HG02763 (cell line): ENCODE results near the gene LRRTM1.

Experiments
- ATAC-seq: cut with Tn5 transposase; IDR thresholded peaks from one replicate; pipeline ENCODE4 v1.9.1; 2021; ENCODE audit warnings: mild to moderate bottlenecking, moderate library complexity; ENCODE audit not compliant: unreplicated experiment

The LRRTM1 gene, protein sequence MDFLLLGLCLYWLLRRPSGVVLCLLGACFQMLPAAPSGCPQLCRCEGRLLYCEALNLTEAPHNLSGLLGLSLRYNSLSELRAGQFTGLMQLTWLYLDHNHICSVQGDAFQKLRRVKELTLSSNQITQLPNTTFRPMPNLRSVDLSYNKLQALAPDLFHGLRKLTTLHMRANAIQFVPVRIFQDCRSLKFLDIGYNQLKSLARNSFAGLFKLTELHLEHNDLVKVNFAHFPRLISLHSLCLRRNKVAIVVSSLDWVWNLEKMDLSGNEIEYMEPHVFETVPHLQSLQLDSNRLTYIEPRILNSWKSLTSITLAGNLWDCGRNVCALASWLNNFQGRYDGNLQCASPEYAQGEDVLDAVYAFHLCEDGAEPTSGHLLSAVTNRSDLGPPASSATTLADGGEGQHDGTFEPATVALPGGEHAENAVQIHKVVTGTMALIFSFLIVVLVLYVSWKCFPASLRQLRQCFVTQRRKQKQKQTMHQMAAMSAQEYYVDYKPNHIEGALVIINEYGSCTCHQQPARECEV

DNA sequence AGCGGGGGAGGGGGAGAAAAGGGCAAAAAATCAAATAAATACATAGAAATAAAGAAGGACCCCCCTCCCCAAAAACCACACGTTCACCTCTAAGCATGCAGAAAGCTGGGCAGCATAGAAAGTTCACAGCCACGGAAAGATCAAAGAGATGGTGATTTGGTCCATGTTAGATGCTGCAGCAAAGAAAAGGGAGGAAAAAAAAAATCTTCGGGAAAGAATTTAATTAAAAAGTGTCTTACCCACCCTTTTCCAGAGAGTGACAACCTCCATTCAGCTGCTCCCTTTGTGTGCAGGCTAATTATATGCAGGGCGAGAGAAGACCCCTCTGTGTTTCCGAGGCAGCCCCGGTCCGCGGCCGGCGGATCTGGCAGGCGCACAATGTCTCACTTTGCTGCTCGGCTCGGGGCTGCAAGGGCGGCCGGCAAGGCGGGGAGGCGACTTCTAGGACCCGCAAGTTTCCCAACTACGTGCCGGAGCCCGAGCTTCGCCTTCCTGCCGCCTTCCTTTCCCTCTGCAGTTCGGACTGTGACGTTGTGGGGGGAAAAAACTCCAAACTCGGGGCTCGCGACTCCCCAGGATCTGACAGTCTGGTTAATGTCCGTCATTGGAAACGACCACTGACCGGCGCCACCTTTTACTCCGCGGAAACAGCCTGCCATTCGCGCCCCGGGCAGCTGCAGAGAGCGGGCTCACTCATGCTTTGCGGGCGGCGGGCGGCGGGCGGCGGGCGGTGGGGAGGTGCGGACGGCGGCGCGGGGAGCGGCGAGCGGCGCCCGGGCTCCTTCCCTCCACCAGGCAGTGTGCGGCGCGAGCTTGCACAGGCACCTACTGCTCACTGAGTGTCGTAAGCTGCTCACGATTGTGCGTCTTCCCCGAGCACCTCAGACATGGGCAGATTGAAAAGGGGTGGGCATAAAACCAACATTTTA is at the start of gene LRRTM1:
Gene LRRTM1 (minus strand): TSS at position 844 of the 929 bp plus-strand sequence. CDS start 933 bp downstream, outside the sequence.
- ATAC-seq = no peak

DNA sequence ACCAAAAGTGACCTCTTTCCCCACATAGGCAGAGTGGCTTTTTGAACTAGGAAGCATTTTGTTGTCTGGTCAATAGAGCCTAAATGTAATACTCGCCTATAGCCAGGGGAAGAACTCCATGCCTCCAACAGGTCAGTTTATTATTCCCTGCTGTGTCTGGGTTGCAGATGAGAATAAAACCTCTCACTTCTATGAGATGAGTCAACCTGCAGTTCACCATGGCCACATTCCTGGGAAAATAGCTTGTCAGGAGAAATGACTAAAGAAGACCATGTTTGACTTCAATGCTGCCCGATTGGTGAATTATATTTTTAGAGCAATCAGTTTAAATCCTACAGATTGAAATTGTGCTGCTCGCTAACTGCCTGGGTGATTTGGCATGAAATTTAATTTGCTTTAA is 46.7 kb upstream of the LRRTM1 start:
- ATAC-seq = no peak

DNA sequence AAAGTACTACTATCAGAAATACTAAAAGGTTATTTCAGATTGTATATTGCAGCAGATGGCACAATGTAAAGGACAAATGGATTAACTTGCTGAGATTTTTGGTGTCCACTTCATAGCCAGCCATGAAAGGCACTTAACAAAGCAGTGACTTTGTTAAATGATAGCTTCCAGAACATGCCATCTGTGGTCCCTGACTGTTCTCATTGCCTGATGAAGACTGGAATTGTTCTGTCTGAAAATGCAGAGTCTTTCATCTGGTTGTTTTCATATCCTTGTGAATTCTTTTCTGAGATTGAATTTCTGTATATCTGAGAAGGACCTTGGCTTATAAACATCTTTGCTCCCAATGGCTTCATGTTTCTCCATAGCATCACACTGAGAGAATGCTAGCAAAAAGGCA is 44.4 kb upstream of the LRRTM1 start:
- no peak for ATAC-seq

DNA sequence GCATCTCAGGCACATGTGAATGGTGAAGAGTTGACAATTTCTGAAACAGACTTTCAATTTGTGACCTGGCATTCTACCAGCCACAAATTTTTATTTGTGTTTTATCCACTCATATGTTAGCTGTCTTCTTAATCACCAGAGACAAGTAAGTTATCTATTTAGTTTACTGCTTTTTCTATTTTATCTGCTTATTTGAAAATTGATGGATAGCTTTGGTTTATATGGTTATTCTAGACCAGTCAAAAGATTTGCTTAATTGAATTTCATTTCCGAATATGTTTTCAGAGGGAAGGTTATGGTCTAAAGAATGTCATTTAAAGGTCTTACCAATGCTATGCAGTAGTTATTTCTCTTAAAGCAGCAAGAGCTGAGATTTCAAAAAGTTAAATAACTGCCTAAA is 43.5 kb upstream of the LRRTM1 start:
- no peak for ATAC-seq

DNA sequence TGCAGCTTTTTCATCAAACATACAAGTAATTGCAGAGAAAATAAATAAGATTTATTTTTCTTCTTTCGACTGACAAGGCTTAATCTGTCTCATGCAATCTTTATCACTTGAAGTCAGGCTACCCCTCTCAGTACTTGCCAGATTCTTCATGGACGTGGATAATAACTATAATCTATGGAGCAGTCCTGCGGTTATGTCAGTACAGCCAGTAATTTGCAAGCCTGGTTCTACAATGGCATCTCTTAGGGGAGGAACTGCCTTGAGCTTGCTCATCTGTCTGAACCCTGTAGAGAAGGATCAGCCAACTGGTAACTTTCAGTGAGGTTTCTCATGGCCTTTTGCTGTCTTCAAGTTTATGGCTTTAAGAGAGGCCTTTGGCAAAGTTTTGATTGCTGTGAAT is 35.5 kb upstream of the LRRTM1 start:
- no peak for ATAC-seq

DNA sequence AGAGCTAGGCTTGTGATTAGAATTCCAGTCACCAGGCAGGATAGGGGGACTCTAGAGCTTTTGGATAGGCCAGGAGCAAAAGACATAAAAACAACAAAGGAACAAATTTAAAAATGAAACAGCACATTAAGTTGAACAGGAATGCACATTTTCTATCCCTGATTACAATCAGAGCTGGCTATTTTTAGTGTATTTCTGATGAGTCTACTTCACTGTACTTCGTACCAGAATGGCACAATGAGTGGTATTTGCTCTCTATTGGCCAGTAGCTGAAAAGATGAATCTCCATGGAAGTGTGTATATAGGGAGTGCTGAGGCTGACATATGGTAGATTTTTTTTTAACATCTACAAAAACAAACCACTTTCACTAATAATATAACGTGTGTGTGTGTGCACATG is 34.2 kb upstream of the LRRTM1 start:
- ATAC-seq = no peak

DNA sequence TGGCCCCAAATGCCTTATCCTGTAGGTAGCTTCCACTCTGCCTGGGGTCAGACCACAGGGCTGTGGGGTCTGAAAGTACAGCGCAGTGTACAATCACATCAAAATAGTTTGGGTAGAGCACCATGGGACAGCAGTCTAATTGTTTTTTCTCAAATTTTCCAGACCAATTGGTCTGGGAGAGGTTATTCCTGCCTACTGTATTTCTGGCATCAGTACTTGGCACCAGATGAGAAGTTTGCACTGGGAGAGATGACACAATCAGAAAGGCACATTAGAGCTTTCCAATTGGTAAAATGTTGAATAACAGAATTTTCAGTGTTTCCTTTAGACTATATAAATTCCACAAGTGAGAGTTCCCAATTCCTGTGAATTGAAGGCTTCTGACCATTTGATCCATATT is 30.9 kb upstream of the LRRTM1 start:
- ATAC-seq = no peak

DNA sequence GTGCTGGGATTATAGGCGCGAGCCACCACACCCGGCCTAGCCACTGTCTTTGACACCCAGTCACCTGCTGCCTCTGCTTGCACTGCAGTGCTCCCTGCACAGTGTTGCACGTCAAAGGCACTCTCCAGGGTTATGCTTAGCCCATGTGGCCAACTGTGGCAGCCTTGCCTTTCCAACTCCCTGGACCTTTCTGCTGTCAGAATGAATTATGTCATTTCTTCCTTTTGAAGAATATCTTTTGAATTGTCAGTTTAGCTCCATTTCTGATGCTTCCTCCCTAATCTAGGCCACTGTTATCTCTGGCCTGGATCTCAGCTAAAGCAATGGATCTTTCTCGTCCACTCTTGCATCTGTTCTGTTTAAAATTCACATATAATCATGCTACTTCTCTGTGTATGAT is 29.3 kb upstream of the LRRTM1 start:
- ATAC-seq = no peak

DNA sequence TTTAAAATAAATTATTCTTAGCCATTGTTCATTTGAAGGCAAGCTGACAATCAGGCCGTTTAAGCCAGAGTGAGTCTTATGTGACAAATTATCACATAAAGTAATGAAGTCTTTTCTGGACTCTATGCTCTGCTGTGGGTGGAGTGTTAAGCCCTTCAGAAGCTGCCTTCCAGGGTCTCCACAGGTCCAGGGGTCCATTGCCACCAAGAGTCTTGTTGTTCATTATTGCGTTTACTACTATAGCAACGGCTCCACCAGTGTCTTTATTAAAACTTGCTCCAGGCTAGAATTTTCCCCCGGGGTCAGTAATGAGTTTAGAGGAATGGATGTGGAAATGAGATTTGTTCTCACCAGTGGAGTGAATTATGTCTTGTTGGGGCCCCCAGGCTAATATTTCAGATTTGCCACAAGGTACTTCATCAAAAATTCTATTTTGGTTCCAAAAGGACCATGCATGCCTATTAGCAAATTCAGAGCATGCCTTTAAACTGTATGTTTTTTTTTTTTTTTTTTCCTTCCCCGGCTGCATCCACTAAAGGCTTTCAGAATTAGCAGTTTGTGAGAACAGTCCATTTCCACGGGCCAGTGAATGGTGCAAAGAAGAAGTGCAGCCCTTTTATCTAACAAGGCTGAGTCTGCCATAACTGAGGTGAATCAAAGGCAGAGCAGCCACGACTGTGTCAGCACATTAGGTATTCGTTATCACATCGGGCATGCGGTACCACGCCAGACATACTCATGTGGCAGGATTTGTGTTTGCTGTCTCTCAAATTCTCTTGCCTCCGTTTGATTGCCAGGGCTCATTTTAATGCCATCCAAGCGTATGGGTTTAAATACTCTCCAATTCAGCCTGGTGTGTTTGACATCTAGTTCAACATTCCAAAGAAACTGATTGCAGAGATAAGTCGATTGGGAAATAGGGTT is 26.2 kb upstream of the LRRTM1 start:
- no peak for ATAC-seq

DNA sequence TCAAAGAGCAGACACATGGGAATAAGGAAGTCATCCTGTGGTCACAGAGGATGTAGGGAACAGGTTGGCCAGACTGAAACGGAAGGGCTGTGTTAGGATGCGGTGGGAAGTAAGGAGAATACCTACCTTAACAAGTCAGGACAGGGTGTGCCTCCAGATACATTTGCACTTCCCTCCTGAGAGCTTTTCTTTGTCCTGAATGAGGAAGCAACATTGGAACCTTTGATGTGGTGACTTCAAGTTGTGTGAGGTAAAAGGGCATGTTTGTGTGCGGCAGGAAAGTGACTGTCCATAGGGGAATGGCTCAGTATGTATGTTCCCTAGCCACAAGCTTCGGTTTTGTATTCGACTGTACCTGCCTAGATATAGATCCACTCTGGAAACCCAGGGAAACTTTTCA is 24.9 kb upstream of the LRRTM1 start:
- no peak for ATAC-seq

DNA sequence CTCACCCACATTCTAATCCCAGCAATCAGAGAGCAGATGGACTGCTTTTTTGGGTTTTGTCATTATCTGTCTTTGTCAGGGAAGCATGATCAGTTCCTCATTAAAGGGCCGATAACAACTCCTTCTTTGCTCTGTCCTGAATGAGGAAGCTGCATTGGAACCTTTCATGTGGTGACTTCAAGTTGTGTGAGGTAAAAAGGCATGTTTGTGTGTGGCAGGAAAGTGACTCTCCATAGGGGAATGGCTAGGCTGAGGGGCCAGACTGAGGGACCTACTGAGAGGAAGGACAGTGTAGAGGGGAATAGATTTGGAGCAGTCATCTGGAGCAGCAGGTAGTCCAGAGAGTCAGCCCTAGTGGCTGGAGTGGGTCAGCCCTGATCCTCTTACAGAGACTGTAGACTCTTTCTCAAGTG is 23.6 kb upstream of the LRRTM1 start:
- no peak for ATAC-seq

DNA sequence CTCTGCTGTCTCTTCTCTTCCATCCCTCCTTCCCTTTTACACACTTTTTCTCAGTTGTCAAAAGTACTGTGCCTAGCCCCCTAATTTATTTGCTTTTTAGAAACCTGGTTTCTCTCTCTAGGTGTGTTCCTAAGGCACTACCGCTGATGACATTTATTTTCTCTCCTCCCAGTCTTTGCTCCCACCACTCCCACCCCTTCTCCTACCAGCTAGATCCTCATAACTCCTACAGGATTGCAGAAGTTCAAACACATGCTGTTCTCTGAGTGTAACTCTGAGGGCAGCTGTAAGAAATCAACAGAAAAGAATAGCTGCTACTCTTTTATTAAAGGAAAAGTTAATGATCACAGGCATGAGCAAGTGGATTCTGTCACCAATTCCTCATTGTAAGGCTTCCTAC is 22.3 kb upstream of the LRRTM1 start:
- ATAC-seq = no peak

DNA sequence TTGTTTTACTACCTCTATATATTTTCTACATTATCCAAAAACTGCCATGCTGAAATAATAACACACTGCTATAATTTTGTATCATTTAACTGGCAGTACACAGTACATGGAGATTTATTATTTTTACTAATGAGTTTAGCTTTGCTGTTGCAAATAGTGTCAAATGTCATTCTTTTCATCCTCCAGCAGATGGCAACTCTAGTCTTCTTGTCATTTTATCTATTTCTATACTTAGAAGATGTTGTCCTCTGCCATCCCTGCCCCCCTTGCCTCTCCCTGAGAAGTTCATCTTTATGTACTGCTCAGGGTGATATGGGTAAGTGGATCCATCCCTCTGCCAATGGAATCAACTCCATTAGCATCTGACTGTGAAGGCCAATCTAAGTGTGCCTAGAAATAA is 21.7 kb upstream of the LRRTM1 start:
- no peak for ATAC-seq

DNA sequence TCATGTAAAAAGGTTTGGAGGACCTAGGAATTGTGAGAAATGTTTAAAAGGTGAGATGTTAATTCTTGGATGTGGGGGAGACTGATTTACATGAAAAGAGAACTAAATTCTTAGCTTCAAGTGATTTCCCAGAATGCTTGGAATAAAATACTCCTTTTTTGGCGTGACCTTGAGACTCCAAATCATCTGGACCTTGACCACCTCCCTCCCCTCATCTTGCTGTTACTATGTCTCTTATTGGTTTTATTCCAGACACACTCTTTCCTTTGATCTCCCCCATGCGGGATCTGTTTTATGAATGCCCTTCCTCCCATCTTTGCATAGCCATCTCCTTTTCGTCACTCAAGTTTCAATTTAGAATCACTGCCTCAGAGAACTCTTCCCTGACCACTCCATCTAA is 20.0 kb upstream of the LRRTM1 start:
- no peak for ATAC-seq

DNA sequence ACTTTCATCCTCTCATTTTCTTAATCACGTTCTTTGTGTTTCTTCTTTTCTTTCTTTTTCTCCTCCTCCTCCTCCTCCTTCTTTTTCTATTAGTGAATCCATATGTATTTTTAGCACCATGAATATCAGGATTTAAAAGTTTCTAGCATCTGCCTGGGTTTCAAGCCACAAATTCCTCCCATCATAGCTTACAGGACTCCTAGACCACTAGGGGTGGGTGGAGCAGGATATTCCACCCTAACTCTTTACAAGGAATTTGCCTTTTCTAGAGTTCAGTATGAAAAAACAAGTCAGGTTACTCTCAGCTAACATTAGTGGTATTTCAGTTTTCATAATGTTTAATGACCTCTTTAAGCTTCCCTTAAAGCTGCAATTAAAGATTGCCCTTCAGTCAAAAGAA is 19.1 kb upstream of the LRRTM1 start:
- no peak for ATAC-seq

DNA sequence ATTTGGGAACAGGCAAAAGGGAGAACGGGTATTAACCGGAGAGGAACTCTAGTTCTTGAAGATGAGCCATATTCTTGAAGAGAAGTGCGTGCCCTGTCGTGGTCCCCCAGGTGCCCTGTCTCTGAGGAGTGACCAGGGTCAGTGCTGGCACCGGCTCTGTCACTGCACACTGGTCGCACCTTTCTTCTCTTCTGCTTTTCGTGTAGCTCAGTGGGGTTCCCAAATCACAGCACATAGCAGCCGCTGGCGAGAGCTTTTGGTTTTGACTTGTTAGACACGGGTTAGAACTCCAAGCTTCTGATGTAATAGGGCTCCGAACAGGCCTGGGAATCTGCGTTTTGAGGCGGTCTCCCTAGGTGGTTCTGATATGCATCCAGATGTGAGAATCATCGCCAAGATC is 18.4 kb upstream of the LRRTM1 start:
- no peak for ATAC-seq

DNA sequence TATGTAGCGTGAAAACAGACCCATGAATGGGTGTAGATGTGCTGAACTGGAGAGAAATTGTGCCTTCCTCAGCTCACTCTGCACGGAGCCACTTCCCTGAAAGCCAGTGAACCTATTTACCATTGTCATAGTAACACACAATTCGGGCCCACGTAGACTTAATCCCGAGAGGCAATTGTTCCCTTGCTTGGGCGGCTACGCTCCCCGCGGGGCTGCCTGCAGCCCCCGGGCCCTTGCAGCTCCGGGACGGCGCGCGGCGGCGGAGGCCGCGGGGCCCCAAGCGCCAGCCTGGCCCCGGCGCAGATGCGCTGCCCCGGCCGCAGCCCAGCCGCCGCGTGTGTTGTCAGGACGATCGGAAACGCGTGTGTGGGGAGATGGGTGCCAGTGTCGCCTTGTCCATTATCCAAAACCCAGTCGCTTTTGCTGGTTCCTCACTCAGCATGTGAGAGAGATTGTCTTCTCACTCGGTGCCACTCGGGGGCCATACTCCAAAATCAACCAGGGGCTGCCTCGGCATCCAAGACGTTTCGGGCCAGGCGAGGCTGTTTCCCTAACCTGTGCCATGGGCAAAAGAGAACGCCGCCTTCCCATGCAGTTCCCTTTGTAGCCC is 17.9 kb upstream of the LRRTM1 start:
- no peak for ATAC-seq

DNA sequence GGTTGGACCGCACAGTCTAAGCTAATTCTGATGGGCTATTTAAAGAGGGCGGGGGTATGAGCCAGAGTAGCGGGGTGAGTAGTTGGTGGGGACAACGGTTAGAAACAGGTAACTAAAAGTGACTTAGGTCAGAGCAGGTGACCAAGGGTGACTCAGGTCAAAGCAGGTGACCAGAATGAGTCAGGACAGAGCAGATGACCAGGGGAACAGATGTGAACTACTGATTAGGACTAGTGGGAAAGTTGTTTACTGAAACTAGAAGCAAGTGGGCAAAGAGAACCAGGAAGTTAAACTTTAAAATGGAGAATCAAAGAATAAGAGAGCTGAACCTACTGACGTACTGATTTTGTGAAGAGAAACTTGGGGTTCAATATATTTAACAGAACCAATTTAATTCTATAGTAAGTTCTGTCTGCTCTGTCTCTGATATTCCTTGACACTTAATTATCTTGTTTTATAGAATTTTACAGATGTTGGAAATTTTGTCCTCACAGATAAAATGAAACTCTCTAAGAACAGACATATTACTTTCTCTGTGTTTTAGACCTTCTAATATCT is 7.8 kb upstream of the LRRTM1 start:
- no peak for ATAC-seq

DNA sequence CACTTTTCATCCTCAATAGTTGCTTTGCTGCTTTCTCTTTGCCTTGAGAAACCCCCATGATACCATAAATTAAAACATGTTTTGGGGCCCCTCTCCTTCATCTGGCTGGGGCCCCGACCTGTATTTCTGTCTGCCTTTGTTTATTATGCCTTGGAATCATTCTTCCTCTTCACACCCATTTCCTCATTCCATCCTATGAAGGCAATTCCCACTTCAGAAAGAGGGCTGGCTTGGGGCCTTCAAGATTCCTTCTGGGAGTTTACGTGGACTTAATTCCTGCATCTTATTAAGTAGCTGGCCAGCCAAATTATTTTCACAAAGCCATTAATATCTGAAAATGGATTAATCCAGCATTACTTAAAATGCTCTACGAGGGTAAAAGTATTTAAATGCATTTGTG is 6.8 kb upstream of the LRRTM1 start:
- no peak for ATAC-seq
